PC-3 (cell line): ENCODE data around the gene DTNB.

Experiments
- CTCF ChIP-seq: fragments of 300-600 bp; sonication (generic); conservative IDR thresholded peaks from 2 replicates; pipeline ENCODE4 v1.5.1; 2017; ENCODE audit warnings: antibody characterized with exemption, low read depth, mild to moderate bottlenecking, low read length
- EZH2 ChIP-seq: fragments of 300-600 bp; sonication (generic); IDR thresholded peaks from one replicate; pipeline ENCODE4 v1.6.1; 2017; ENCODE audit warnings: antibody characterized with exemption, mild to moderate bottlenecking, low read length; ENCODE audit not compliant: unreplicated experiment

- no peak for TF ChIP-seq CTCF
- no peak for TF ChIP-seq EZH2
Measured at GRCh38 chr2:25431604-25432003, 241.8 kb downstream of the DTNB start.
